ENCODE measurements around the gene OLA1.
A peak's percentile ranks its signal among the peaks of the same experiment; 100 is the strongest.

OLA1 gene

DNA sequence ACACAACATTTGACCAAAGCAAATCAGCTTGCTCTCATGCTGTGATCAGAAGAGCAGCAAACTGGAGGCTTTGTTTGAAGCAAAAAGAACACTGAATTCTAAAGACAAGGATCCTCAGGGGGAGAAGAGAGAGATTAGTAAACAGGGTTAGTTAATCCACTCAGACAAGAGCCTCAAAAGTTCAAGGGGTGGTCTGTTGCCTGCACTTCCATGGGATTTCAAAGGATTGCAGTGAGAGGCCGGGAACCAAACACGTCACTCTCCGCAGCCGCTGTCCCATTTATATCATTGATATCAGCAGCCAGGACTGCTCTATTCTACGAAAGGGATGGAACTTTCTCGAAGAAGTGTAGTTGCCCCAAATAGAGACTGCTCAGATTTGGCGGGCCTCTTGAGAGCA, 185.4 kb downstream of the OLA1 start:
- DNase-seq, result no peak

DNA sequence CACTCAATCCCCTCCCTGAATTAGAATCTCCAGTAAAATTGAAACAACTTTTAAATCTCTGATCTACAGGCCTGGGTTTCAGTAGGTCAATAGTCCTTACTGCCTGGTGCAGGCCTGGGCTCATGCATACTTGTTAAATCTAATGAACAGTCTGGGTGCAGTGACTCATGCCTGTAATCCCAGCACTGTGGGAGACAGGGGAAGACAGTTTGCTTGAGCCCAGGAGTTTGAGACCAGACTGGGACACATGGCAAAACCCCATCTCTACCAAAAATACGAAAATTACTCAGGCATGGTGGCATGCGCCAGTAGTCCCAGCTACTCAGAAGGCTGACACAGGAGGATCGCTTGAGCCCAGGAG, 188.5 kb downstream of the OLA1 start:
- DNase-seq, result no peak

DNA sequence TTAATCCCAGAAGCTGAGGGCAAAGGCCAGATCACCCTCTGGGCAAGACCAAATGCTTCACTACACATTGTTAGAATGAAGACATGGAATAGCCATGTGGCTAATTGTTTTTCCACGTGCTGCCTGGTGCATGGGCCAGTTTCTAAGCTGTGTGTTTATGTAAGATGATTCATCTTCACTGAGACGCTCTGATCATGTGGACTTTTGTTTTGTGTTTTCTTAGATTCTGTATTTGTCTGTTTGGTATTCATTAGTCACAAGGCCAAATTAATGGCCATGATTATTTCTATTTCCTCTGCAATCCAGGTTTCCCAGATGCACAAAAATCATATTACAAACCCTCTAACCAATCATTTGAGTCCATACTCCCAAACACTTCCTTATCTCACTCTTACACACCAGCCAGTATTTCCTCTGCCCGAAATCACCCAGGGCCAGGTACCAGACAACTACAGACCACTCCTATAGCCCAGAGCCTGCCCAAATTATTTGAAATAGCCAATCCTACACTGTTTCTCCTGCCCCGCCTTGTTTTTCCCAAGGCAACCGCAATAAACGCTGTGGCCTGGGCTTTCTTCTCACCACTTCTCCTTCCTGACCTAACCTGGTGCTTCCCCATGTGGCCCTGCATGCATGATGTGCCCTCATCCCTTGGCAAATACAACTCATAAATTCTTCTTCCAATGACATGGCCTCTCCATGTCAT, 189.0 kb downstream of the OLA1 start:
- DNase-seq, result no peak

DNA sequence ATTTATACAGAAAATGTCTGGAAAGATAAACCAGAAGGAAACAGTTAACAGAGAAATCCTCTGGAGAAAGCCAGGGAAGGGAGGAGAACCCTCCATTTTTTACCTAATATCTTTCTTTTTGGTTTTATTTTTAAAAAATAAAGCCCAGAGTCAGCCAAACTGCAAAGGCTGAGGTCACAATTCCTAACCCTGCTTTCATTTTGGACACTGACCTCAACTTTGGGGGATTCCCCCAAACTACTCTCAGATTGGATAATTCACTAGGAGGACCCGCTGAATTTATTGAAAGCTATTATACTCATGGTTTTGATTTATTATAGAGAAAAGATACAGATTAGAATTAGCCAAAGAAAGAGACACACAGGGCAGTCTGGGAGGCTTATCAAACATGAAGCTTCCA, 189.9 kb downstream of the OLA1 start:
- no peak for DNase-seq

DNA sequence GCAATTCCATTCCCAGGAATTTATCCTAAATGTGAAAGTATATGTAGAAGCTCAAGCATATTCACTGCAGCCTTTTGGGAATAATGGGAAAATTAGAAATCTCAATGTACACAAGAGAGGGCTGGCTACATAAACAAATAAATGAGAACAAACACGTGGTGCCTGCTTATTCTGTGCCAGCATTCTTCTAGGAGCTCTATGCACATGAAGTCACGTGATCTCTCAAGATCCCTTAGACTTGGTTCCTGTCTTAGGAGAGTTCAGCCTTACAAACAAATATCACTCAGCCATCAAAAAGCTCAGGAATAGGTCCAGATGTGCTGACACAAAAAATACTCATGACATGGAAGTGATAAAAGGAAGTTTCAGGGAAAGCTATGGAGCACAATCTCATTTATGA, 190.3 kb downstream of the OLA1 start:
- DNase-seq, result no peak

DNA sequence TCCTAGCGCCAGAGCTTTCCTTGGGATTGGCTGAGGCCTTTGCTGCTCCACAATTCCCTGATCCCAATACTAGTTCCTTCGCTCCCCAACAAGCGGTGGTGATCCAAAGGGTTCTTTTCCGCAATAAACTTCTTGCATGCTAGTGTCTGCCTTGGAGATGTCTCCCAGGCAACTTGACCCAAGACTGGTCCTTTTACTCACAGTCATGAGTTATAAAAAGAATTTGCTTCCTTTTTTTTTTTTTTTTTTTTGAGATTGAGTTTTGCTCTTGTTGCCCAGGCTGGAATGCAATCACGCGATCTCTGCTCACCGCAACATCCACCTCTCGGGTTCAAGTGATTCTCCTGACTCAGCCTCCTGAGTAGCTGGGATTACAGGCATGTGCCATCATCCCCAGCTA, 193.4 kb downstream of the OLA1 start:
- DNase-seq, result no peak

DNA sequence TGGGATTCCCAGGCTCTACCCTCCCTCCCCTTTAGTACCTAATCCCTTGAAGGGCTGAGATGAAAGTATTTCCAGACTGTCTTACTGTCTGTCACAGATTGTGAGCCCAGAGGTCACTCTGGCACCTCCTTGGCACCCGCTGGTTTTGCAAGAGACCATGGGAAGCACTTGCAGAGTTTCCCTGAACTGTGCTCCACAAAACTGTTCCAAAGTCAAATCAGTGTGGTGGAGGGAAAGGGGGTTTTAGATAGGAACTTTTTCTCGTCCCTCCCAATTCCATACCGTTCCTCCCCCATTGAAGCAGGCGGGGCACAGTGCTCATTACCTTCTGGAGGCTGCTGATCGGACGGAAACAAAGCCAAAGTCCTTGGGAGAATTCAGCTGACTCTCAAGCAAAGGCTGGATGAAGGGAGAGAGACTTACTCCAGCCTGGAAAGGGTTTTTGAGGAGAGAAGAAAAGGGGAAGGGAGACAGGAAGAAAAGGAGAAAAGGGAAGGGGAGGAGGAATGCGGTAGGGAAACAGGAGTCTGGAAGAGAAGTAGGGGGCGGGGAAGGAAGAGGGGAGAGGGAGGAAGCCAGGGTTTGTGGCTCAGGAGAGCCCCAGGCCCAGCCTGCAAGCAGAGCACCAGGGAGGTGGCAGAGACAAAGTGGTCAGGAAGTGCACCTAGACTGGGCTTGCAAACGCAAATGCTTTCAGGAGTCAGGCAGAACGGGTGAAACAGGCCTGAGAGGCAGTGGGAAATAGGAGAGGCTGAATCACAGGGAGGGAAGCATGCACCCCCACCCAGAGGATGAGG, 194.8 kb downstream of the OLA1 start:
- DNase-seq, result peak; percentile 31

DNA sequence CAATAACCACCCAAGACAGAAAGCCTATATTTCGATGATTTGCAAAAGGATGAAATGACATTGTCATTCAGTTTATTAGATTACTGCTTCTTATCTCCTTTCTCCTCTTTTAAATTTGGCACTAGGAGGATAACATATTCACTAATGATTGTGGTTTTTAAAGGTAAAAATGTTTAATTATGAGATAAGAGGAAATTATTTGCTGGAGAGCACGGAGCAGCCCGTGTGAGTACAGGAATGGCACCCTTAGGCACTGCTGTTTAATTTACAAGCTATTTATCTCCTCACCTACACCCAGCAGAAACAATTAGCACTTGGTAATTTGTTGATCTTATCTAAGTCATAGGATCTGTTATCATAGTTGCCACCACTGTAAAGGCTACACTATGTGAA, 195.8 kb downstream of the OLA1 start:
- no peak for DNase-seq

DNA sequence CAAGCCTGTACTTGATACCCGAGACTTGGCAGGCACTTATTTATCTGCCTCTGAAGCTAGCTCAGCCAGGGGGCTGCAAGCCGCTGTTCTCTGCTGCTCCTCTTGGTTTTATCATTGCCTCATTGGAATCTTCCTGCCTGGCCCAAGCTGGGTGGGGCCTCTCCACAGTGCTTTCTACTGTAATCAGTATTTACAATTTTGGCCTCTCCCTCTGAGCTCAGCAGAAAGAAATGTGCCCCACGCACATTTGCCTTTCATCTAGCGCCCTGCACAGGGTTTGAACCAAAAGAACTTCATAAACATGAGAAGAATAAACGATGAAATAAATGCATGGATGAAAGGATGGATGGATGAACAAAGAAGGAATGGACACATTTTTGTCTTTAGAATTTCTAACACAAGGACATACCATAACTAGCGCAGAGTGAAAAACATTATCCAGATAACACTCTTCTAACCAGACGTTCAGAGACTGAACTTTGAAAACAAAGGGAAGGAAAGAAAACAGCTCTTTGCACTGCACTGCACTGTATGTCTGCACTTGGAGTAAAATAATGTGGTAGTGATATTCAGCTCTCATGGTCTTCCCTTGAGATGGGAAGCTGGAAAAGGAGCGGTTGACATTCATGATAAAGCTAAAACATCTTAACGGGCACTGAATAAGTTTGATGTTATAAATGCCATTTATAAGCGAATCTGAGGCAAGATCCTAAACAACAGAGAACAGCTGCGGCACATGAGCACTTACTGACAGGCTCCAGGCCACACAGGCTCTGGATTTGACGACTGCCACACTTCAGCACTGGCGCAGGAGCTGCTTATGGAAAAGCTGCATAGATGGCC, 196.4 kb downstream of the OLA1 start:
- DNase-seq, result no peak

DNA sequence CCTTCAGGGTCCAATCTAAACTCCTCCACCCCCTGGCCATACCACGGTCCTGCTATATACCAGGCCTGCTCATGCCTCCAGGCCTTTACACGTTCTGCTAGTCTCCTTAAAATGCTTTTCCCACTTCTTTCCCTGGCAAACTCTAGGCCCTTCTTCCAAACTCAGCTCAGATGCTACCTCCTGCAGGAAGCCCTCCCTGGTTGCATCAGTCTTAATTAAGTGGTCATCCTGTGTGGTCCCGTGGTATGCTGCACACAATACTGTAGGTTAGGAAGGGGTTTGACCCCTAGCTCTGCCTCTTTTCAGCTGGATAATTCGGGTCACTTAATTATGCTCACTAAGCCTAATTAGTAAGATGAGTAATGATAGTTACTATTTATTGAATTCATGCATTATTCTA, 197.3 kb downstream of the OLA1 start:
- DNase-seq, result no peak

DNA sequence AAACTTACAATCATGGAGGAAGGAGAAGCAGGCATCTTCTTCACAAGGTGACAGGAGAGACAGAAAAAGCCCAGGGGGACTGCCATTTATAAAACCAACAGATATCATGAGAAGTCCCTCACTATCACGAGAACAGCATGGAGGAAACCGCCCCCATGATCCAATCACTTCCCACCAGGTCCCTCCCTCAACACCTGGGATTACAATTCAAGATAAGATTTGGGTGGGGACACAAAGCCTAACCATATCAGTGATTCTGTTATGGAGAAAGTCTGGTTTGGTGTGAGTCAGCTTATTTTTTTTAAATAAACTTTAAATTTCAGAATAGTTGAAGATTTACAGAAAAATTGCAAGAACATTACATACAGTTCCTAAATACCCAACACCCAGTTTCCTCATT, 198.4 kb downstream of the OLA1 start:
- no peak for DNase-seq

DNA sequence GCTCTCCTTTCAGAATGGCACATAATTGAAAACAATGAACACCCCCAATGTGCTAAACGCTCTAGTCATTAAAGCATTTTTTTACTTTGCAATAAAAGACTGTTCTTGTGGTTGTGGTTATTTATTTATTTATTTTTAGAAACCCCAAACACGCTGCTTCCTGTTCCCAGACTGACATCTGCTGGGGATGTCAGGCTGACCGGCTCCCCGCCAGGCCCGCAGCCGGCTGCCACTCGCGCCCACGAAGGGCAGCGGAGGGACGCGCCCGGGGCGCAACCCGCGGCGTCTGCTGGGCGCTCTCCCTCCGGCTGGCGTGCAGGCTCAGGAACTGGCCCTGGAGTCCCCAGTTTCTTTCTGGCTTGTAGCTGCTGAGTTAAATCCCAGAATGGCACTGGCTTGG, 200.1 kb downstream of the OLA1 start:
- no peak for DNase-seq

DNA sequence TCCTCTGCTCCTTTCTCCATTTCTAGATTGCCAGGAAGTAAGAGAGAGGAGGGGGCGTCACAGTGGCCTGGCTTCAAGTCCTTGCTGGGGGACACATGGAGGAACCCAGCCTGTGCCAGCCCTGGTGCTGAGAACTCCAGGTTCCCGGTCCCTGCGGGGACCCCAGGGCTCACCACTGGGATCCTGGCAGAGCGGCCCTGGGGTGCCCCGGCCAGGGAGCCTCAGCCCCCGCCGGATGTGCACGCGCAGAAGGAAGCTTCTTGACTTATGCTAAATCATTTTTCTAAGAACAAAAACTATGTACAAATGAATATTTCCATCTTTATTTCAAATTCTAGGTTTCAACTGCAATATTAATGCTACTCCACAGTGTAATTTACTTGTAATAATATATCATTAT, 200.6 kb downstream of the OLA1 start:
- DNase-seq, result no peak

DNA sequence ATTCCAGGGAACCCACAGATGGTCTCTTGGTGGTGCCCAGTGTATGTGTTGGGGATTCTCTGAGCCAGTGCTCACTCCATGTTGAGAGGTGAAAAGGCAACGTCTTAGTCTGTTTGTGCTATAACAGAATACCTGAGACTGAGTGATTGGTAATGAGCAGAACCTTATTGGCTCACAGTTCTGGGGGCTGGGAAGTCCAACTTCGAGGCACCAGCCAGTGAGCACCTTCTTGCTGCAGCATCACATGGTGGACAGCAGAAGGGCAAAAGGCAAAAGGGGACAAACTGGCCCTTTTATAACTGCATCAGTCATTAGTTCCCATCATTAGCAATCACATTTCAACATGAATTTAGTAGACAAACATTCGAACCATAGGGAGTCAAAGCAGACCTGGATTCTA, 202.2 kb downstream of the OLA1 start:
- DNase-seq, result no peak

DNA sequence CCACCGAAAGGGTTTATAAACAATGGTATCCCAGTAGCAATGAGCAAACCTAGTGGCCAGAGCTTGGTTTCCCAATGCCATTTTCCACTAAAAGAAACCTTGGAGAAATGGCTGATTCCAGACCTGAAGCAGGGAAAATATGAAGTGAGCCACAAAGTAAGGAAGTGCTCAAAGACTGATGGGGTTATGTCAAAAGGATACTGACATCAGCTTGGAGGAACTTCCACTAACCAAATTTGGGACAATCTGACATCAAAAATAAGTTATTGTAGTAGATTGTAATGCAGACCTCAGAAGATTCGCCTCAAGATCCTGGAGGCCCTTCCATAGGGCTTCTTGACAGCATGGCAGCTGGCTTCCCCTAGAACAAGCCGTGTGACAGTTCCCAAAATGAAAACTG, 203.8 kb downstream of the OLA1 start:
- DNase-seq, result no peak

DNA sequence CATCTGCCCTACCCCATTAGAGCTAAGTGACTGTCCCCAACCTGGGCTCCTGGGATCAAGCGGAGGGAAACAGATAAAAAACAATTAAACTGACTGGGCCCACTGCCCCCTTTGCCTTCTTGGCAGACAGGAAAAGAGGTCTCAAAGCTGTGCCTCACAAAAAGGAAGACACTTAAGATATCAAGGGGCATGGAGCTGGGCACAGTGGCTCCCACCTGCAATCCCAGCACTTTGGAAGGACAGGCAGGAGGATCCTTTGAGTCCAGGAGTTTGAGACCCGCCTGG, 208.0 kb downstream of the OLA1 start:
- DNase-seq, result no peak

DNA sequence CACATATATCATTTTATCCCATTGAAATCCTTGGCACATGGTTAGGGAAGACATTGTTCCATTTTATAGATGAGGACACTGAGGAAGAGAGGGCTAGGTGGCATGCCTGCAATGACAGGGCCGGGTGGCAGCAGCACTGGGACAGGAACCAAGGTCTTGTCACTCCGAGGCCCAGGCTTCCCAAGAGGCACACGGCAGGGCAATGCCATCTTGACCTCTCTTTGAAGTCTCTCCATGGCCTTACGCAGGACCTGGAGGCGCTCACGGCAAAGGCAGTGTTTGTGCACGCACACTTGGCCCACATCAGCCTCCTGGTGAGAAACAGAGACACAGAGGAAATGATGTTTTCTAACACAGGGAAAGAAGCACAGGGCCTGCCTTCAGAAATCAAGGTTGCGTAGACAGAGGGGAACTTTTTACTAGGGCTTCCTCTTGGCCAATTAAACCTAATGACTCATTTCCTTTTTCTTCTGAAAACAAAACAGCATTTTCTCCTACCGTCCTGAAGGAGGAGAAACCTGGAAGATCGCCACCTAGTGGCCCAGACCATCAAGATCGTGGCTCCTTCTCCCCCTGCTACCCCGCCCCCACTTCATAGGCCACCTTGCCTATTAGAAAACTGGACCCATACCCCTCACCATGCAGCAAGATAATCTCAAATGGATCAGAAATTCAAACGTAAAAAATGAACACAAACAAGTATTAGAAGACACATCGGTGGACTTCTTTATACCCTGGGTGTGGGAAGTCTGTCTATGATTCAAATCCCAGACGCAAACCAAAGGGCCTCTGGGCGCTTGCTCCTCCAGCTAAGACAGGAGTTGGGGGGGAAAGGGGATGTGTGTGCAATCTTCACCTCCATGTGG, 208.5 kb downstream of the OLA1 start:
- peak; percentile 72 for DNase-seq

DNA sequence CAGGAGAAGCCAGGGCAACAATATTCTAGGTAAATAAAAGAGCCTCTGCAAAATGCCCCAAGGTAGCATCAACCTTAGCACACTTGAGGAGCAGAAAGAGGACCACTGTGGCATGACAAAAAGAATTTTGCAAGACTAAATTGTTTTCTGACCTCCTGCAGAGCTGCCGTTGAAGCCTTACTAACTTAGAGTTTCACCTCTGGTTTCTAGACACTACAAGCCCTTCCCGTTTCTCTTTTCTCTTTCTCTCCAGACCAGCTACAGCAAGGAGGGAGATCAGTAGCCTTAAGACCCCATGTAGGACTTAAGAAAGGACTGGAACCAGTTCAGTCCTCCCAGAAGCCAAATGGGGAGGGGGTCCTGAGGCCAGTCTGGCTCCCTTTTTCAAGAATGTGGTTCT, 209.9 kb downstream of the OLA1 start:
- no peak for DNase-seq

DNA sequence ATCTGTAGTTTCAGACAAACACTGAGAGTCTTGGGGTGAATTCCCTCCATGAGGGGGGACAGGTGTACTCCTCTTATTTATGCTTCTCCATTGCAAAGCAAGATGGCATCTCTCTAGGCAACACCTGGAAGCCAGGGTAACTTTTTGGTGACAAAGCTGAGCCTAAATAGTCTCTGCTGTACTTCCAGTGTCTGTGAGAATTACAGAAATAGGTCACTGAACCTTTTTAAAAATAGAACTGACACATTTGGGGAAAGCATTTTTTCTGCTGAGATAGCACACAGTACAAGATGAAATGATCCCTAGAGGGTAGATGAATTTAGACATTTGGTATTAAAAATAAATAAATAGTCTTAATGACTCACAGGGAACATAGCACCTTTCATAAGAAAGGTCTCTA, 211.5 kb downstream of the OLA1 start:
- DNase-seq, result no peak

DNA sequence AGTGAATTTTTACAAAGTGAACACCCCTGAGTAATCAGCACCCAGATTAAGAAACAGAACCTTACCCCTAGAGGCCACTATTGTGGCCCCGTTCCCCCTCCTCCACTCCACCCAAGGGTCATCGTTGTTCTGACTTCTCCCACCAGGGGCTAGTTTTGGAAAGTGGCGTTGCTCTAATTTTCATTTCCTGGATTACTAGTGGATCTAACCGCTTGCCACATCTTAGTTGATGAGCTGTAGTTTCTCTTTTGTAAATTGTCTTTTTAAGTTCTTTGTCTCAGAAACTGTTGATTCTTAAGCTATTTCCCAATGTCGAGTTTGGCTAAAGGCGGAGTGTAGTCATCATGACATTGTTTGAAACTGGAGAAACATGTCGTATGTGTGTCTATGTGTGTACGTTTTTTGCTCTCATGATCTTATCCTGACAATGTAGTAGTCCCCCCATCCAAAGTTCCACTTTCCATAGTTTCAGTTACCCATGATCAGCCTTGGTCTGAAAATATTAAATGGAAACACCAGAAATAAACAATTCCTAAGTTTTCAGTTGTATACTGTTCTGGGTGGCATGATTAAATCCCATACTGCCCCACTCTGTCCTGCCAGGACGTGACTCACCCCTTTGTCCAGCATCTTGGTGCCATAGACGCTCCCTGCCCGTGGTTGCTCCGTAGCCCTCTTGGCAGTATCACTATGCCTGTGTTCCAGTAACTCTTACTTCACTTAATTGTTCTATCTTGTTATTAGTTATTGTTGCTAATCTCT, 212.2 kb downstream of the OLA1 start:
- DNase-seq, result no peak

DNA sequence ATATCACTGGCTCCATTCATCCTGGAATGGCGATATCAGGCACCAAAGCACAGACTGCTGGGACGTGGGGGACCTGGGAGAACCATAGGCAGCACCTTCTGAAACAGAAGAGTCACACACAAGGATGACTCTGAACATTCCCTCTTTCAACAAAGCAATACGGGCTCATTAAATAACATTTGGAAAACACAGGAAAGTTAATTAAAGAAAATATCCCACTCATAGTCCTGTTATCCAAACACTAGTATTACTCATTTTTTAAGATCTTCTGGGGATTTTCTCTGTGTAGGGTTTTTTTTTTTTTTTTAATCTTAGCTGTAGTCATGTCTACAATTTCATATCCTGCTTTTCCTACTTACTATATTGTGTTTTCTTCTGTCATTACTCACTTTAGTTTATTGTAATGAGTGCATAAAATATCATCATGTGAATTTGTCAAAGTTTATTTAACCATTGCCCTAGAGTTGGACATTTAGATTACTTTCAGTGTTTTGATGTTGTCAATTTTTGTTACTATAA, 213.2 kb downstream of the OLA1 start:
- no peak for DNase-seq

DNA sequence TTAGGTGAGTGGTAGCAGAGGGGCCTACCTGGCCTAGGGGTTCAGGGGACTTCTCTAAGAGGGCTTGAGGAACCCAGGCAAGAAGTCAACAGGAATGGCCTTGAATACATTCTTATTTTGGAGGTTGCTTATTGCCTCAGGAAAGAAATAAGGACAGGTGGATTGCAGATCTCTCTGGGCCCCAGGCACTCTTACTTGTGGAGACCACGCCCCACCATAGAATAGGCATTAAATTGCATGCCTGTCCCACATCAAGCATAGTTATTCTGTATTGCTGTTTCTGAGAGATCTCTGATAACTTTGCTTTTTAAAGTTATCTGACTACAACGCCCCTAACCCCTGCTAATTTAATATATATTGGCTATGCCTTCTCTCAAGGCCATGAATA, 215.2 kb downstream of the OLA1 start:
- DNase-seq, result no peak

Measured in right kidney (tissue), 1 donor.